ENCODE data around the gene IER2. TPM values are rescaled to one million over a fixed set of nuclear protein-coding genes. Genes with fewer than 3 reads are reported as not detected.

IER2 gene
- total RNA-seq, 2 experiments from 2014 or later: 64.3 to 79.5 TPM

DNA sequence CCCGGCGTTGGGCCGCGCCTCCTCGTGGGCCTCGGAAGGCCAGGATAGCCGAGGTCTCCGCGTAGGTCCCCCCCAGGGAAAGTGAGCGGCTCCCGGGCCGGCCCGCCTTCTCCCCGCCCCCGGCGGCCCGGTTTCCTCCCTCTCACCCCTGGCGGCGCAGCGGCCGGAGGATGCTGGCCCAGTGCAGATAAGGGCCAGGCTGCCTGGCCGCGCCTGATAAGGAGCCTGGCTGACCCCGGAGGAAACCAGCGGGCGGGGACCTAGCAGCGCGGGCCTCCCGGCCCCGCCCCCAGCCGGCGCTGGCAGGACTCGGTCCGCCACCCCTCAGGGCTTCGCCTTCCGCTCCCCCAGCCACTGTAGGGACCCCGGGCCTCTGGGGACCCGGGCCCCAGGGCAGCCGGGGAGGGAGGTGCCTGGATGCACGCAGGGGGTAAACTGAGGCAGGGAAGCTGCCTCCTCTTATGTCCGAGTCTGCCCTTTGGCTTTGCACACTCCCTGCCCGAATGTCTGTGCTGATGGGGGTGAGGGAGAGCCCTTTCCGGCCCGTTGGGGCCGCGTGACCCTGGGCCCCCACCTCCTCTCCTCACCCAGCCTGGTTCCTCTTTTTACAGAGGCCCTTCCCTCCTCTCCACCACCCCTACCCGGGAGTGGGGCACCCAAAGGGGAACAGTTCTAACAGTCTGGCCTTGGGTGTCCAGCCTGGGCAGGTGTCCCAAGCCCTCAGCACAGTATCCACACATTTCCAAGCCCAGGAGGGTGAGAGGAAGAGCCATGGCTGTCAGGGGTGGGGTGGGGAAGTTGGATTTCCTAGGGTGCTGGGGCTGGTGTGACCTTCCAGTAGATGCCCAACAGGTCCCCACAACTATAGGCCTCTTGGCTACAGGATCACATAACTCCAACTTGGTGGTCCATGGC is 47.3 kb upstream of the IER2 start, which contains the start of gene LYL1:
Gene LYL1 (minus strand): TSS at position 193 of the 915 bp plus-strand sequence. CDS start 1,687 bp downstream, outside the sequence.
- H3K4me1 ChIP-seq (ENCODE audit: insufficient read depth, low read length, poor library complexity, severe bottlenecking): peaks cover 73% of the 10 kb centered on the region
- CTCF ChIA-PET (ENCODE audit: unreplicated experiment): interaction anchor here (1.3 kb wide), 1 partner anchor 49 kb away, joined by 3 read pairs; no protein-coding TSS in a partner anchor
- DNase-seq (ENCODE audit: low spot score): peak; percentile 88
- H3K4me3 ChIP-seq (ENCODE audit: low read depth, low read length, poor library complexity, severe bottlenecking): peak within 1 kb of the TSS; percentile 83
- no peaks in the 10 kb centered on the region for H4K20me1 ChIP-seq (ENCODE audit: insufficient read depth, low read length)
- intact Hi-C loops (cut with micrococcal nuclease; ENCODE audit: unreplicated experiment): loop anchor here (1.0 kb wide), 1 partner anchor 13 kb away; the partner anchor contains the start of gene TRMT1
- H3K9me3 ChIP-seq (ENCODE audit: low read length): no peaks in the 10 kb centered on the region
- POLR2A ChIA-PET: interaction anchor here (0.8 to 1.0 kb wide), 2 partner anchors 15 to 24 kb away, joined by 3 read pairs; partner anchors contain the start of gene NACC1
- H3K79me2 ChIP-seq (ENCODE audit: insufficient read depth, low read depth, low read length): peaks cover 17% of the 10 kb centered on the region
- no peak for TF ChIP-seq EZH2phosphoT487 (IDR thresholded peaks at IDR 0.05; ENCODE audit: borderline replicate concordance, low read depth, low read length)
- TF ChIP-seq, protein P1, sequence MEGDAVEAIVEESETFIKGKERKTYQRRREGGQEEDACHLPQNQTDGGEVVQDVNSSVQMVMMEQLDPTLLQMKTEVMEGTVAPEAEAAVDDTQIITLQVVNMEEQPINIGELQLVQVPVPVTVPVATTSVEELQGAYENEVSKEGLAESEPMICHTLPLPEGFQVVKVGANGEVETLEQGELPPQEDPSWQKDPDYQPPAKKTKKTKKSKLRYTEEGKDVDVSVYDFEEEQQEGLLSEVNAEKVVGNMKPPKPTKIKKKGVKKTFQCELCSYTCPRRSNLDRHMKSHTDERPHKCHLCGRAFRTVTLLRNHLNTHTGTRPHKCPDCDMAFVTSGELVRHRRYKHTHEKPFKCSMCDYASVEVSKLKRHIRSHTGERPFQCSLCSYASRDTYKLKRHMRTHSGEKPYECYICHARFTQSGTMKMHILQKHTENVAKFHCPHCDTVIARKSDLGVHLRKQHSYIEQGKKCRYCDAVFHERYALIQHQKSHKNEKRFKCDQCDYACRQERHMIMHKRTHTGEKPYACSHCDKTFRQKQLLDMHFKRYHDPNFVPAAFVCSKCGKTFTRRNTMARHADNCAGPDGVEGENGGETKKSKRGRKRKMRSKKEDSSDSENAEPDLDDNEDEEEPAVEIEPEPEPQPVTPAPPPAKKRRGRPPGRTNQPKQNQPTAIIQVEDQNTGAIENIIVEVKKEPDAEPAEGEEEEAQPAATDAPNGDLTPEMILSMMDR (conservative IDR thresholded peaks at IDR 0.05; ENCODE audit: low read length): no peak
- peak within 1 kb of the TSS; percentile 85 for H3K4me2 ChIP-seq (ENCODE audit: low read length)
- H2AFZ ChIP-seq (ENCODE audit: low read length): peak within 1 kb of the TSS; percentile 12; the same call in 1 of the 2 replicates
- H3K9me2 ChIP-seq (ENCODE audit: insufficient read depth, low read length): no peaks in the 10 kb centered on the region
- H3K27ac ChIP-seq (ENCODE audit: low read depth, low read length, poor library complexity, severe bottlenecking): peak within 1 kb of the TSS; percentile 96
- H3K36me3 ChIP-seq (ENCODE audit: insufficient read depth, low read length): peaks cover 30% of the 10 kb centered on the region
- TSS peak; percentile 38 for BruUV-seq (replicated peaks)

DNA sequence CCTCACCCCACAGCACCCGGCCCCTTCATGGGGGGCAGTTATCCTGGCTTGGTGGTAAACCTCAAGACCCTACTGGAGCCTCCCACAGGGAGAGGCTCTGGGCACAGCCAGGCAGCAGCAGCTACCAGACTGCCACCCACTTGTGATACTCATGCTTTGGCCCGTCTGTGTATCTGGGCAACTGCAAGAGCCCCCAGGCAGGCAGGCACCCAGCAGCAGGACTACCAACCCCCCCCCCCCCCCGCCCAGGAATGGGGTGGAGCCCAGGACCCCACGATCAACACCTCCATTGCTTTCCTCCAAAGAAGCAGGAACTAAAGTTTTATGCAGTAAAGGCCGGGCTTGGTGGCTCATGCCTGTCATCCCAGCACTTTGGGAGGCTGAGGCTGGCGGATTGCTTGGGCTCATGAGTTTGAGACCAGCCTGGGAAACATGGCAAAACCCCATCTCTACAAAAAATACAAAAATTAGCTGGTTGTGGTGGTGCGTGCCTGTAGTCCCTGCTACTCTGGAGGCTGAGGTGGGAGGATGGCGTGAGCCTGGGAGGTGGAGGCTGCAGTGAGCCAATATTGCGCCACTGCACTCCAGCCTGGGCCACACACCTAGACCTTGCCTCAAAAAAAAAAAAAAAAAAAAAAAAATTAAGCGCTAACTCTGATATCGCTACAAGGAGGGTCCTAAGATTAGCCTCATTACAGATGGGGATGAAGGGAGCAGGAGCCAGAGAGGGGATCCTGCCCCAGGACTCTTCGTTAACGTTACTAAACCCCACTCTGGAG is 46.4 kb upstream of the IER2 start:
- Histone ChIP-seq H3K36me3 (ENCODE audit: insufficient read depth, low read length) (peaks cover 29% of the 10 kb centered on the region), H3K27ac (ENCODE audit: low read depth, low read length, poor library complexity, severe bottlenecking) (peak overlapping the region; percentile 96), H3K4me2 (ENCODE audit: low read length) (peak overlapping the region; percentile 85), H3K4me1 (ENCODE audit: insufficient read depth, low read length, poor library complexity, severe bottlenecking) (peaks cover 67% of the 10 kb centered on the region), H2AFZ (ENCODE audit: low read length) (no peak overlapping the region), H4K20me1 (ENCODE audit: insufficient read depth, low read length) (no peaks in the 10 kb centered on the region), H3K9me3 (ENCODE audit: low read length) (no peaks in the 10 kb centered on the region), H3K79me2 (ENCODE audit: insufficient read depth, low read depth, low read length) (peaks cover 17% of the 10 kb centered on the region), H3K9me2 (ENCODE audit: insufficient read depth, low read length) (no peaks in the 10 kb centered on the region), H3K4me3 (ENCODE audit: low read depth, low read length, poor library complexity, severe bottlenecking) (peak overlapping the region; percentile 83)
- intact Hi-C loops (cut with micrococcal nuclease; ENCODE audit: unreplicated experiment): loop anchor here (1.0 kb wide), 1 partner anchor 50 kb away; no protein-coding TSS in a partner anchor
- no TSS peak for BruUV-seq (replicated peaks)
- CTCF ChIA-PET (ENCODE audit: unreplicated experiment): interaction anchor here (1.0 to 1.5 kb wide), 3 partner anchors 49 to 138 kb away, joined by 3 to 4 read pairs (median 3); no protein-coding TSS in a partner anchor
- TF ChIP-seq EZH2phosphoT487 (IDR thresholded peaks at IDR 0.05; ENCODE audit: borderline replicate concordance, low read depth, low read length): no peak
- TF ChIP-seq, protein P1 (conservative IDR thresholded peaks at IDR 0.05; ENCODE audit: low read length): no peak
- no peak for DNase-seq (ENCODE audit: low spot score)
- POLR2A ChIA-PET: interaction anchor here (0.7 to 1.4 kb wide), 7 partner anchors 8 to 108 kb away, joined by 3 to 4 read pairs (median 3); partner anchors contain the start of gene NACC1
